ELR (cell line): ENCODE data around the gene PLA2G6.
"Not testable (repeated sequence)": the region's sequence is repeated elsewhere in the genome, so short reads cannot be mapped to it uniquely, and the experiment has no call there.

ENCODE experiments used
- DNase-seq: peaks from one replicate; pipeline ENCODE4 v3.0.0-alpha.2; 2015; ENCODE audit warnings: low read depth

PLA2G6 gene

DNA sequence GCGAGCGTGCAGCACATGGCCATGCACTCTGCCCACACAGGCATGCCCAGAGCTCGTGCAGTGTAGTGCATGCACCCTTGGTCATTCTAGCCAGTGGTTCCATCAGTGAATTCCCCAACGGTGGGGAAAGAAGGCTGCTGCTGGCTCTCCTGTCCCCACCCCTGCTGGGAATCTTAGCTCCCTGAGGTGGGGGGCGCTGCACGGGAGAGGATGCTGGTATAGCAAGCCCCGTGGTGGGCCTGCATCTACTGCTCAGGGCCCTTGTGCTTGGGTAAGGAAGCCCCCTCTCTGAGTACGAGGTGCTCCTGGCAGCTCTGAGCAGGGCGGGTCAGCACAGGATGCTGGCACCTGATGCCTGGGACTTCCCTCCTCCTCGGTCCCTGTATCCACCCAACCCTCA, 52.6 kb downstream of the PLA2G6 start:
- DNase-seq: no peak

DNA sequence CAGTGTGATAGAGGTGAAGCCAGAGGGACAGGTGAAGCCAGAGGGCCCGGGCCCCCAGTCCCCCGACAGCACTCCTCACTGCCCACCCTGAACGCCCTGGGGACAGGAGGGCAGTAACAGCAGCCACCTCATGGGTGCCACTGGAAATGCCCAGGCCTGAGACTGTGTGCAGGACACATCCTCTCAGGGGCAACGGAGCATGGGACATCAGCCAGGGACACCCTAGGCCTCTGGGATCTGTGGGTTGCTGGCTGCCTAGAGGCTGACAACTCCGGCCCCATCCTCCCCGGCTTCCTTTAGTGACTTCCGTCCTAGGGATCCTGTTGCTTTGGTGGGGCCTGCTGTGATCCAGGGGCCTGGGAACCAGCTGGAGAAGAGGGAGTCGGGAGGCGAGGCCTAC, 53.8 kb downstream of the PLA2G6 start:
- DNase-seq: no peak

DNA sequence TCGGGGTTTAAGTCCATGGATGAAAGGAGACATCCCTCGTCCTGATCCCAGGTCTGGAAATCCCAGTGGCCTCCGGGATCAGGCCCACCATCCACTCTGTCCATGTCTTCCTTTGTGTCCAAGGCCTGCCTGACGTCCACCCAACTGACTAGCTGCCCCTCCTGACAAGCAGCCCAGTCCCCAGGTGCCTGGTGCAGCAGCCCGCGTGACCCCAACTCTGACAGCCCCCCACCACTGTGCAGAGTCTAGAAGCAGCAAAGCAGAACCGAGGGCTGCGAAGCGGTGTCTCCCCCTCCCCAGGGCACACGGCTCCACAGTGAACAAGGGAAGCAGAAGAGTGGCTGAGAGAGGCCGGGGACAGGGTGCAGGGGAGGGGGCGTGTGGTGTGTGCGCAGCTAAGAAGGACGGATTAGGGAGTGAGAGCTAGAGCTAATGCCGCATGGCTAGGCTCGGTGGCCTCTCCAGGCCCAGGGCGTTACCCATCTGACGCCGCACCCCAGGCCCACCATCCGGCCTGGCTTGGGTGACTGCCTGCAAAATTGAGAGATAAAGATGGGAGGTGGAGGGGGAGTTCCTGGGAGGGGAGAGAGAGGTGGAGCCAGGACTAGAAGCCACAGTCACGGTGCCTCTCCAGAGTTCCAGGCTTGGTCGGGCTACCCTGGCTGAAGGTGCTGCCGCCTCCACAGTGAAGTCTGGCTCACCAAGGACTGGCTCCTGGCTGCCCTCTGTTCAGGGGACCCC, 54.5 kb downstream of the PLA2G6 start:
- no peak for DNase-seq

DNA sequence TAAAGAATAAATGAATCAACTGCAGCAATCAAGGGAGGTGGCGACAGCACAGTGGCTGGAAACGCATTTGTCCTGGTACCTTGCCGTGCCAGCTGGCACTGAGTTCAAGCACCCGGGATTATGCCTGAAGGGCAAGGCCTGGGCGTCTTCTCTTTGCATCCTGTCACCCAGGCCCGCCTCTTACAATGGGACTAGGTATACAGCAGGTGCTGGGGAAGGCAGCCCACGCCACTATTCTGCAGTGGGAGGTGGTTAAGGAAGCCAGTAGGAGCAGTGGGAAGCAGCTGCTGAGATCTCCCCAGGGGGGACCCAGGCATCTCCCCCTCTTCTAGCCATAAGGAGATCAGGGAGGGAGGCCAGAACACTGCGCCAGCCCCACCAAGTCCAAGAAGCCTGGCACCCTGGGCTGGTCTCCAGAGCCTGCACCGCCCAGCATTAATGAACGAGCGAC, 55.9 kb downstream of the PLA2G6 start:
- no peak for DNase-seq

GRCh38 chr22:38125038-38125610, 56.5 kb downstream of the PLA2G6 start:
- DNase-seq: no peak

- peak; percentile 58 for DNase-seq
These were observed 57.2 kb downstream of the PLA2G6 start for GRCh38 chr22:38124236-38124974.

DNA sequence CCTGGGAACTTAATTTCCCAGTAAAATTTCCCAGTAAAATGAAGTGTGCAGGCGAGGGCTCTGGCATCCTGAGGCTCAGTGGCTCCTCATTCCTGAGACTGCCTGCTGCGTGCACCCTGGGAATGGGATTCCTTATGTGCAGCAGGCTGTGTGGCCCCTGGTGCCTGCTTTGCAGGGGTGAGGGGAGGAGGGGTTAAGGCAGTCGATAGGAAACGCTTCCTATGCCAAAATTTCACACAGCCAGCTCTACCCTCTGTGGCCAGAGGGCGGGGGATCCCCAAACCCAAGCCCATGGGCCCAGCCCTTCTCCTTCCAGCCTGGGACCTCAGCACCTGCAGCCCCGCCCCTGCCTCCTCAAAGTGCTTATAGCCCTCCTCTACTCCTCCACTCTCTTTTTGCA, 59.0 kb downstream of the PLA2G6 start:
- no peak for DNase-seq

GRCh38 chr22:38120359-38121110, 61.1 kb downstream of the PLA2G6 start:
- no peak for DNase-seq

DNA sequence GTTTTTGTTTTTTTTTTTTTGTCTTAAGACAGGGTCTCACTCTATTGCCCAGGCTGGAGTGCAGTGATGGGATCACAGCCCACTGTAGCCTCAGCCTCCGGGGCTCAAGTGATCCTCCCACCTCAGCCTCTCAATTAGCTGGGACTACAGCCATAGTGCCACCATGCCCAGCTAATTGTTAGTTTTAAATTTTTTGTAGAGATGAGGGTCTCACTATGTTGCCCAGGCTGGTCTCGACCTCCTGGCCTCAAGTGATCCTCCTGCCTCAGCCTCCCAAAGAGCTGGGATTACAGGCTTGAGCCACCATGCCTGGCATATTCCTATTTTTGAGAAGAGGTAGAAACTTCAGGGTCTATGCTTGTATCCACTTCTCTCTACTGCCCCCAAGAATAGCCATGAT, 62.9 kb downstream of the PLA2G6 start:
- not testable (repeated sequence) for DNase-seq

DNA sequence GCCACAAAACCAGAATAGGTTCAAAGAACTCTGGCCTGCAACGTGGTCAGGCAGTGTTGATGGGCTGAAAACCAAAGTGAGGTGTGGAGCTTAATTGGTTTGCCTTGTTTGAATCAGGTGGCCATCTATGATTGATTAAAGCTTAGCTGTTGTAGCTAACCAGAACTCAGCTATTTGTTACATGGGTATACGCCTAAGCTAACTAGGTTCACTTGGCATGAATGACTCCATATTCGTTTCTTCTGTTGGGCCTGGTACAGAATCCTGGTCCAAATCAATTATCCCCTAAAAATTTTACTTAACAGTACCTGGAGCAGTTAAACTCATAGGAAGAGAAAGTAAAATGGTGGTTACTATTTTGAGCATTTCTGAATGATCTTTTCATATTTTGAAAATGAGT, 63.4 kb downstream of the PLA2G6 start:
- DNase-seq: no peak

DNA sequence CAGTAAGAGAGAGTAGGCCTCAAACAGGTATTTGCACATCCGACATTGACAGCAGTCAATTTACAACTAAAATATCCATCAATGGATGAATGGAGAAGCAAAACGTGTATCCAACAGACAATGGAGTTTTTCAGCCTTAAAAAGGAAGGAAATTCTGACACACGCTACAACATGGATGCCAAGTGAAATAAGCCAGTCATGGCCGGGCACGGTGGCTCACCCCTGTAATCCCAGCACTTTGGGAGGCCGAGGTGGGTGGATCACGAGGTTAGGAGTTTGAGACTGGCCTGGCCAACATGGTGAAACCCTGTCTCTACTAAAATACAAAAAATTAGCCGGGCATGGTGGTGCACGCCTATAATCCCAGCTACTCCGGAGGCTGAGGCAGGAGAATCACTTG, 64.1 kb downstream of the PLA2G6 start:
- DNase-seq: not testable (repeated sequence)

GRCh38 chr22:38115423-38116205, 66.0 kb downstream of the PLA2G6 start:
- DNase-seq: no peak

DNA sequence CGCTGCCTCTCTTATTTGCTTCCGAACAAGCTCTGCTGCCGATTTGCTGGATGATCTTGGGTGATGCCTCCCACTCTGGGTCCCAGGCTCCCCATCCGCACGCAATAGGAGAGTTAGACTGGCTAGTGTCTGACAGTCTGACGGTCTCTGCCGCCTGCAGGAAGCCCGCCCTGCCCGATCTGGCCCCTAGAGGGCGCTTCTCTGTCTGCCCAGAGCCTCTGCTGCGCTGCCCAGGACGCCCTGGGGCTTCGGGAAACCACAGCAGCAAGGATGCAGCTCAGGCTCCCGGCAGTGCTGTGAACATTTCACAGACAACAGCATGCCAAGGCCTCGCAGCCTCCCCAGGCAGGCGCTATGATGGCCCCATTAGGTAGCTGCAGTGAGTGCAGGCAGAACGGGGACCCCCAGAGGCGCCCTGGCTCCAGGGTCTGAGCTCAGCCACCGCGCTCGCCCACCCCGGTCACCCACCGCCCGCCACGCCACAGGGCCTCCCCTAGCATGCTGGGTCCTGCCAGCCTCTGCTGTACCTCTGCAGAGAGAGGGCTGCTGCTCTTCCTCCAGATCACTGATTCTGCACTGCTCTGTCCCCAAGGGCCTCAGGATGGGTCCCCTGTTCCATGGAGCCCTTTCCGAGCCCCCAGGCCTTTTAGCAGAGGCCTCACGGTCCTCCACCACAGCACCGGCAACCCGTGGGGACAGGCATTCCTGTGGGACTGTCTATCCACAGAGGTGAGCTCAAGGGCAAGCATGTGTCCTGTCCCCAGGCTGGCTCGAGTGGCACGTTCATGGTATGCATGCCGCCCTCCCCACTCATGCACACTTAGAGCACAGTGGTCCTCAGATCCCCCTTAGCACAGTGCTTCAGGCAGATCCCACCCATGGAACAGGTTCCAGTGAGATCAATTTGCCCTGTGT, 66.9 kb downstream of the PLA2G6 start:
- DNase-seq: peak; percentile 85

DNA sequence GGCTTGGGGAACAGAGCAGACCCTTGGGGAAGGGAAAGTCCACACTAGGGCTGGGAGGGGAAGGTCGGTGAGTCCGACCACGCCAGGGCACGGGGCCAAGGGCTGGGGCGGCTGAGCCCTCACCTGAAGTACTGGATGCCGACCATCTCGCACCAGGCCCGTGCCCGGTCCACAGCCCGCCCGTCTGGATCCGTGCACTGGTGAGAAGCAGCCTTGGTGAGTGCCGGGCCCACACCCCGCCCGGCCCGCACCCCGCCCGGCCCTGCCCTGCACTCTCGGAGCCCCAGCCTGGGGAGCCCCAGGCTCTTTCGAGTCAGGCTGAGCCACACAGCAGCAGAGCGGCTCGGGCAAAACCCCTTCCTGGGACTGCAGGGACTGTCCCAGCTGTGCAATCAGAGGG, 69.2 kb downstream of the PLA2G6 start:
- no peak for DNase-seq

DNA sequence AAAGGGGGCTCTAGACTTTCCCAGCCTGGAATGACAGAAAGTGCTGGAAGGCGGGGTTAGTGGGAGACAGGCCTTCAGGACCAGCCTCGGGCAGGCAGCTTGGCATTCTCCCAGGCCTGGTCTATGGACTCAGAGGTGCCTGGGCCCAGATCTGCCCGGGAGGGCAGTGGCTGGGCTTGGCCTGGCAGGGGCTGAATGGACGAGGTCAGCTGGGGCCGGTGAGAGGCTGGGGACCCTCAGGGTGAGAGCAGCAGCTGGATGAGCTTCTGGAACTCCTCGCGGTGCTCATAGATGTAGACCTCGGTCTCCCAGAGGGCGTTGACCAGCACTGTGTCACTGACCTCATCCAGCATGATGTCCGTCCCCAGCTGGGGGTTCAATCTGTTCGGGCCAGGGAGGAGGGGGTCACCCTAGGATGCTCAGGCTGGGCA, 69.7 kb downstream of the PLA2G6 start:
- no peak for DNase-seq

DNA sequence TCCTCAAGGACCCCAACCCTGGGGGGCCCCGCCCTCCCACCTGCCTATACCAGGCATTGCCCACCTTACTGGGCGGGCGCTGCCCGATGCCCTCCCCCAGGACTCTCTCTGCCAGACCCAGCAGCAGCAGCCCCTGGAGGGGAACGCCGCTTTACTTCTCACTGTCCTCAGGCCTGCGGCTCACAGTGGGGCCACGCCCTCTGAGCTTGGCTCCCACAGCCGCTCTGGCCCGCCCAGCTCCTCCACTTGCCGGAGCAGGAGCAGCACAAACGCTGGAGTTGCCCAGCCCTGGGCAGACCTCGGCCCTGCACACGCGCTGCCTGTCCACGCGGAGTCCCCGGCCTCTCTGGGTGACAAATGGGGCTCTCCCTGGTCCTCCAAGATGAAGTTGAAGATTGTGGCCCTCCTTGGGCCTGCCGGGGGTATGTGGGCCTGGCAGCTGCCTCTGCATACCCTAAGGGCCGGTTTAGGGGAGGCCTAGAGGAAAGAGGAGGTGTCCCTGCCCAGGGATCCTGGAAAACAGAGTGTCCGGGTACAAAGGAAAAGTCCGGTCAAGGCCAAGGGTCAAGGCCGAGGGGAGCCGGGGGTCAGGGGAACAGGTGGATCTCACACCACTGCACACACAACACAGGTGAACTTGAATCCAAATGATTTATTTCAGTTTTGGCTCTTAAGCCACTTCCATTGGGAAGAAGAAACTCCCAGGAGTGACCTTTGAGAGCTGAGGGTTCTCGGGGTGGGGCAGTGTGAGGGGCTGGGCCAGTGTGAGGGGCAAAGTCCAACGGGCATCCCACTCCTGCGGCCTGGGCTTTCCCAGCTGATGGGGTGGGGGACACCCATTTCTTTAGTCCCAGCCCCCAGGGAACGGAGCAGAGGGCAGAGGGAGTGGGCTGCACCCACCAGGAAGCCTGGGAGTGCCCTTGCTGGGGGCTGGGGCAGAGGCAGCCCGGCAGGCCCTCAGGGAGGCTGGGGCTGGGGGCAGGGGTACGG, 70.5 kb downstream of the PLA2G6 start:
- DNase-seq: no peak

- no peak for DNase-seq
These were observed 71.4 kb downstream of the PLA2G6 start, which contains the start of gene BAIAP2L2 for GRCh38 chr22:38110008-38110862. TSS of gene BAIAP2L2 (minus strand) at chr22:38110684. CDS start at chr22:38110525, 159 bp downstream.

DNA sequence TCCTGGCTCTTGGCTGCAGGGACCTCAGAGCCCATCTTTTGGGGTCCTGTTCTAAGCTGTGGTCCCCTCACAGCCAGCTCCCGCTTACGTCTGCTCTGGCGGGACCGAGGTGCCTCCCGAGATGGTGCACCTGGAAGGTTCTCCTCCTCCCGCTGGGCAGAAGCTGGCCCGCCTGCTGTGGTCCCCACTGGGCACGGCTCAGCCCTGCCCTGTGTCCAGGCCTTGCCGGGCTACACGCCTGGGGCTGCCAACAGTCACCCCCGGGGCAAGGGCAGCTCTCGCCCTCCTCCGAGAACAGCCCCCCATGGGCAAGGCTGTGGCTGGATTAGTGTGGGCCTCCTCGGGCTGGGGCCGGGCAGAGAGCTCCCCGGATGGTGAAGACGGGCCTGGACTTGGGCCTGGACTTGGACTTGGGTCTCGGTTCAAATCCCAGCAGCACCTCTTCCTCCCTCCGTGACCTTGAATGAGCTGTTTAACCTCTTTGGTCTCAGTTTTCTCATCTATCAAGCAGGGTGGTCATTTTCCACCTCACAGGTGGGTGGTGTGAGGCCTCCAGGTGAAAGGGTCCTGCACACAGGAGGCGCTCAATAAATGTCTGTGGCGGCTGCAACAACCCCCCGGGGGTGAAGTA, 72.1 kb downstream of the PLA2G6 start:
- no peak for DNase-seq
